Esophagus muscularis mucosa (tissue), 4 donors: ENCODE results near the gene TMEM151A. TPM values are rescaled to one million over a fixed set of nuclear protein-coding genes. Genes with fewer than 3 reads are reported as not detected.

Experiments used
- DNase-seq: peaks from one replicate; pipeline ENCODE4 v3.0.0-alpha.2; 2017; ENCODE audit errors: extremely low spot score
- H3K27ac ChIP-seq, 4 donors: fragments of 200-600 bp; sonication (generic); replicated peaks in 1 of 4; 1 replicate in 3 of 4; 2 replicates in 1 of 4; pipeline ENCODE4 v1.5.1; 2016 to 2019; ENCODE audit warnings: mild to moderate bottlenecking in 1 of 4
- H3K27me3 ChIP-seq, 4 donors: fragments of 200-600 bp; sonication (generic); one replicate each; pipeline versions ENCODE4 v1.5.1 to v1.6.0; 2016 to 2019
- H3K36me3 ChIP-seq, 4 donors: fragments of 200-600 bp; sonication (generic); one replicate each; pipeline ENCODE4 v1.5.1; 2016 to 2019
- H3K4me1 ChIP-seq, 4 donors: fragments of 200-600 bp; sonication (generic); one replicate each; pipeline ENCODE4 v1.5.1; 2016 to 2019
- H3K4me3 ChIP-seq, 4 donors: fragments of 200-600 bp; sonication (generic); 1 replicate in 2 of 4; 2 replicates in 2 of 4; pipeline ENCODE4 v1.5.1; 2016 to 2019; ENCODE audit warnings: mild to moderate bottlenecking in 4 of 4, moderate library complexity in 1 of 4
- H3K9me3 ChIP-seq, 4 donors: fragments of 200-600 bp; sonication (generic); 1 replicate in 3 of 4; 2 replicates in 1 of 4; pipeline ENCODE4 v1.5.1; 2016 to 2019
- EP300 ChIP-seq: sonication (generic); formaldehyde crosslinking; IDR thresholded peaks from one replicate; pipeline ENCODE4 v1.6.1; 2017; ENCODE audit warnings: antibody characterized with exemption
- POLR2A ChIP-seq: fragments of 450-650 bp; IDR thresholded peaks from one replicate; pipeline ENCODE4 v1.6.1; 2017; ENCODE audit warnings: antibody characterized with exemption, moderate library complexity, mild to moderate bottlenecking, low read depth
- POLR2AphosphoS5 ChIP-seq, 2 donors: sonication (generic); formaldehyde crosslinking; IDR thresholded peaks; one replicate each; pipeline ENCODE4 v1.6.1; 2017; ENCODE audit warnings: antibody characterized with exemption in 2 of 2
- WGBS: methylation state at CpG from one replicate; pipeline ENCODE4 v1.1.5; 2018; 5-methylcytosine and 5-hydroxymethylcytosine counted together
- intact Hi-C: fragments of 100-400 bp; cut with DNase I; formaldehyde crosslinking; loops from one replicate; pipeline ENCODE4 v1.15.1; 2023
- total RNA-seq, 4 donors: library from RNA; depleted of rRNA; stranded (reverse); fragments of >200 nt; gene quantifications; one replicate each; pipeline versions ENCODE4 v1.1.0 to v1.2.1, GENCODE V29; 2016
- TF ChIP-seq, protein P1 (sequence below), 3 experiments: fragments of 200-600 bp in 2 of 3; fragments of 450-650 bp in 1 of 3; sonication (generic) in 2 of 3; IDR thresholded peaks; one replicate each; pipeline ENCODE4 v1.5.1; 2017 to 2019; ENCODE audit warnings: antibody characterized with exemption in 3 of 3, mild to moderate bottlenecking in 2 of 3, moderate library complexity in 1 of 3

The TMEM151A gene
- total RNA-seq, 4 donors from 2014 or later: 0.42 to 0.71 (median 0.54) TPM

DNA sequence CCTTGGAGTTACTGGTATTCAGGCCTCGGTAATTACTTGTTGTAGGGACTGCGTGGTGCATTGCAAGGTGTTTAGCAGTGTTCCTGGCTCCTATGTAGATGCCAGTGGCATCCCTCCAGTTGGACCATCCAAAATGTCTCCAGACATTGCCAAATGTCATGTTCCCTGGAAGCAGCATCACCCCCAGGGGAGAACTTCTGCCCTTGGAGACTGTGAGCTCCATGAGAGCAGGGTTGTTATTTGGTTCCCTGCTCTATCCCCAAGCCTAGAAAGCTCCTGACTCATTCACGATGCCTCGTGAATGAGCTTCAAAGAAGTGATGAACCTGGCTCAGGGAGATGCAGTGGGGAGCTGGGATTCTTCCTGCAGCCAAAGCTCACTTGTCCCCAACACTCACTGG lies 29.9 kb downstream of the TMEM151A start:
- Histone ChIP-seq H3K36me3 (no peaks in the 10 kb centered on the region), H3K4me1 (peaks cover 28 to 52% (median 46%) of the 10 kb centered on the region in 4 donors), H3K27ac (peak overlapping the region in 2 of 4 donors; percentile 7 to 65), H3K4me3 (no peak overlapping the region), H3K27me3 (peaks cover 0 to 4% (median 0%) of the 10 kb centered on the region in 4 donors), H3K9me3 (no peaks in the 10 kb centered on the region)
- TF ChIP-seq POLR2A: no peak
- TF ChIP-seq EP300: no peak
- peak in 1 of 2 donors; percentile 15 for TF ChIP-seq POLR2AphosphoS5 (IDR thresholded peaks at IDR 0.05)
- 85% methylated on average over 2 of the region's 4 CpGs for WGBS
- intact Hi-C loops: no loop called here
- no peak for DNase-seq

DNA sequence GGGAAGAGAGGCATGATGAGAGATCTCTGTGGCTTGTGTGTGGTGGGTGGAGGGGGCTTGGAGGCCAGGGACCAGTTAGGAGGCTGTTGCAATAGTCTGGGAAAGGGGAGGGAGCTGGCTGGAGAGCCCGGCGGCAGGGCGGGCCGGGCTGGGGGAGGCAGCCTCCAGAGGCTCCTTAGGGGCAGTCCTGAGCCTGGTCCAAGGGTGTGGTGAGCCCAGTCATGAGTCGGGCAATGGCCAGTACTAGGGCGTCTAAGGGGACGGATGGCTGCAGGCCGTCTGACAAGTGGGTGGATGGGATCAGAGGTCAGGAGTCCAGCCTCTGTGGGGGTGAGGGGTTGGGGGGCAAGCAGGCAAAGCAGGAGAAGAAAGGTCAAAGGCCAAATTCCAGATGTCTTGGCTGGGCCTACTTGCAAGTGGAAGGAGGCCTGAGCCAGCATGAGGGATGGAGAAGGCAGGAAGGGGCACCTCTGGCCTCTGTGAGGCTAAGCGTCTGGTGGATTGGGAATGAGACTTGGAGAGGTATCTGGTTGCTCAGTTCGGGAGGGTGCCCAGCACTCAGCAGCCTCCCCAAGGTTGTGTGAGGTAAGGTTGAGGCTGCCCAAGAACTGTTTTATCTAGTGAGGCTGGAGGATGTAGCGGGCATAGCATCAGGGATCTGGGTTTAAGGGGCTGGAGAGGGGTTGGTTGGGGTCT lies 31.2 kb downstream of the TMEM151A start:
- Histone ChIP-seq H3K4me3 (no peak overlapping the region), H3K9me3 (no peaks in the 10 kb centered on the region), H3K36me3 (no peaks in the 10 kb centered on the region), H3K27ac (peak overlapping the region in 2 of 4 donors; percentile 7 to 65), H3K27me3 (no peaks in the 10 kb centered on the region), H3K4me1 (peaks cover 29 to 51% (median 45%) of the 10 kb centered on the region in 4 donors)
- TF ChIP-seq POLR2AphosphoS5 (IDR thresholded peaks at IDR 0.05): peak; percentile 4 to 15
- no peak for TF ChIP-seq POLR2A
- no peak for TF ChIP-seq EP300
- 54% methylated on average over 11 of the region's 11 CpGs for WGBS
- intact Hi-C loops: no loop called here
- no peak for DNase-seq

DNA sequence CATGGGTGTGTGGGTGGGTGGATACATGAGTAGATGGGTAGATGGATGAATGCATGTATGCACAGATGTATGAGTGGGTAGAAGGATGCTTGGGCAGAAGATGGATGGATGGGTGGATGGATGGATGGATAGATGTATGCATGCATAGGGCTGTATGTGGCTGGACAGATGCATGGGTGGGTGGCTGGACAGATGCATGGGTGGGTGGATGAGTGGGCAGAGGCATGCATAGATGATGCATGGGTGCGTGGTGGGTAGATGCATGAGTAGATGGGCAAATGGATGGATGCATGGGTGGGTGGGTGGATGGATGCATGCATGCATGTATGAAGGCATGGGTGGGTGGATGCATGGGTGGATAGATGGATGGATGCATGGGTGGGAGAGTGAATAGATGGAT lies 32.0 kb downstream of the TMEM151A start:
- 97% methylated on average over 1 of the region's 1 CpG for WGBS
- Histone ChIP-seq H3K9me3 (no peaks in the 10 kb centered on the region), H3K27ac (no peak overlapping the region), H3K4me3 (no peak overlapping the region), H3K27me3 (no peaks in the 10 kb centered on the region), H3K36me3 (no peaks in the 10 kb centered on the region), H3K4me1 (peaks cover 31 to 51% (median 45%) of the 10 kb centered on the region in 4 donors)
- intact Hi-C loops: no loop called here
- no peak for DNase-seq
- no peak for TF ChIP-seq POLR2A
- no peak for TF ChIP-seq POLR2AphosphoS5 (IDR thresholded peaks at IDR 0.05)
- TF ChIP-seq, protein P1, sequence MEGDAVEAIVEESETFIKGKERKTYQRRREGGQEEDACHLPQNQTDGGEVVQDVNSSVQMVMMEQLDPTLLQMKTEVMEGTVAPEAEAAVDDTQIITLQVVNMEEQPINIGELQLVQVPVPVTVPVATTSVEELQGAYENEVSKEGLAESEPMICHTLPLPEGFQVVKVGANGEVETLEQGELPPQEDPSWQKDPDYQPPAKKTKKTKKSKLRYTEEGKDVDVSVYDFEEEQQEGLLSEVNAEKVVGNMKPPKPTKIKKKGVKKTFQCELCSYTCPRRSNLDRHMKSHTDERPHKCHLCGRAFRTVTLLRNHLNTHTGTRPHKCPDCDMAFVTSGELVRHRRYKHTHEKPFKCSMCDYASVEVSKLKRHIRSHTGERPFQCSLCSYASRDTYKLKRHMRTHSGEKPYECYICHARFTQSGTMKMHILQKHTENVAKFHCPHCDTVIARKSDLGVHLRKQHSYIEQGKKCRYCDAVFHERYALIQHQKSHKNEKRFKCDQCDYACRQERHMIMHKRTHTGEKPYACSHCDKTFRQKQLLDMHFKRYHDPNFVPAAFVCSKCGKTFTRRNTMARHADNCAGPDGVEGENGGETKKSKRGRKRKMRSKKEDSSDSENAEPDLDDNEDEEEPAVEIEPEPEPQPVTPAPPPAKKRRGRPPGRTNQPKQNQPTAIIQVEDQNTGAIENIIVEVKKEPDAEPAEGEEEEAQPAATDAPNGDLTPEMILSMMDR (IDR thresholded peaks at IDR 0.05): no peak
- no peak for TF ChIP-seq EP300

DNA sequence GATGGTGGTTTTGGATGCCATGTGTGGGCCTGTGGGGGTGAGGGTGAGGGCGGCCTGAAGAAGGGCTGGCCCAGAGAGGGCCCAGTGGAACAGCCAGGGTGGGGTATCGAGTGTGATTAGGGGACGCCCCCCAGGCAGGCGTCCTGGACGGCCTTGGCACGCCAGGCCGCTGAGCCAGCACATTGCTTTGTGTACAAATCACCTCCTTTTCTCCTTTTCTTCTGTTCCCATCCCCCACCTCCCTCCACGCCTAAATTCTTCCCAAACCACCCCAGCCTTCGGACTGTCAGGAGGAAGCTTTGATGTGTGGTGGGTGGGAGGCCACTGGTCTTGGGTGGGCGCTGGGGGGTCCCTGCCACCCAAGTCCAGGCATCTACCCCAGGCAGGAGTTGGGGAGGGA lies 33.0 kb downstream of the TMEM151A start:
- Histone ChIP-seq H3K36me3 (no peaks in the 10 kb centered on the region), H3K4me3 (no peak overlapping the region), H3K27ac (no peak overlapping the region), H3K9me3 (no peaks in the 10 kb centered on the region), H3K27me3 (no peaks in the 10 kb centered on the region), H3K4me1 (peaks cover 34 to 45% (median 45%) of the 10 kb centered on the region in 4 donors)
- no peak for DNase-seq
- TF ChIP-seq EP300: no peak
- TF ChIP-seq, protein P1 (IDR thresholded peaks at IDR 0.05): no peak
- no peak for TF ChIP-seq POLR2AphosphoS5 (IDR thresholded peaks at IDR 0.05)
- no peak for TF ChIP-seq POLR2A
- intact Hi-C loops: no loop called here
- WGBS: 67% methylated on average over 9 of the region's 10 CpGs

DNA sequence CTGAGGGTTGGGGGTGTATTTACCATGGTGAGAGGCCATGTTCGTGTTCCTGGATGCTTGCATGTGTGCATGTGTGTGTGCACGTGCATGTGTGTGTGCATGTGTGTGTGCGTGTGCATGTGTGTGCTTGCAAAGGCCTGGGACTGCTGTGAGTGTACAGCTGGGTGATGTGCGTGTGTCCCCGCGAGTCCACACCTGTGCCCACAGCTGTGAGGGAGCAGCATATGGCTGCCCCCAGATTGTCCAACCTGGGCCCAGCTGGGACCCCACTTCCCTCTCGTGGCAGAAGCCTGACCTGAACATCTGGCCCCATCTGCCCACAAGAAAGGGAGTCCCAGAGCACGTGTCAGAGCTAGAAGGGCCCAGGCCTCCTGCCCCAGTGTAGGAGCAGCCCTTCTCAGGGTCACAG lies 33.6 kb downstream of the TMEM151A start:
- H3K4me1 ChIP-seq: peaks cover 34 to 45% (median 45%) of the 10 kb centered on the region in 4 donors
- intact Hi-C loops: no loop called here
- WGBS: 89% methylated on average over 6 of the region's 8 CpGs
- no peak for DNase-seq
- no peak overlapping the region for H3K4me3 ChIP-seq
- TF ChIP-seq POLR2A (no peak), EP300 (no peak), POLR2AphosphoS5 (IDR thresholded peaks at IDR 0.05) (no peak)
- TF ChIP-seq, protein P1 (IDR thresholded peaks at IDR 0.05): no peak
- H3K9me3 ChIP-seq: no peaks in the 10 kb centered on the region
- no peaks in the 10 kb centered on the region for H3K27me3 ChIP-seq
- peak overlapping the region in 3 of 4 donors; percentile 66 to 78 (median 71) for H3K27ac ChIP-seq
- no peaks in the 10 kb centered on the region for H3K36me3 ChIP-seq
